Lung microvascular endothelial cell (primary cell): ENCODE data around the gene EHD2. TPM values are rescaled to one million over a fixed set of nuclear protein-coding genes. Genes with fewer than 3 reads are reported as not detected.
"Not testable (repeated sequence)": the region's sequence is repeated elsewhere in the genome, so short reads cannot be mapped to it uniquely, and the experiment has no call there.

ENCODE experiments used
- DNase-seq, 2 donors: peaks; one replicate each; pipeline versions ENCODE4 v3.0.0 to v3.0.0-alpha.2; 2010; ENCODE audit warnings: low read depth in 2 of 2
- total RNA-seq: library from RNA; depleted of rRNA; stranded (reverse); fragments of >200 nt; gene quantifications from 2 replicates; pipeline ENCODE4 v1.2.1, GENCODE V29; 2014

The EHD2 gene
- total RNA-seq, 1 donor from 2014 or later = 90.7 TPM

DNA sequence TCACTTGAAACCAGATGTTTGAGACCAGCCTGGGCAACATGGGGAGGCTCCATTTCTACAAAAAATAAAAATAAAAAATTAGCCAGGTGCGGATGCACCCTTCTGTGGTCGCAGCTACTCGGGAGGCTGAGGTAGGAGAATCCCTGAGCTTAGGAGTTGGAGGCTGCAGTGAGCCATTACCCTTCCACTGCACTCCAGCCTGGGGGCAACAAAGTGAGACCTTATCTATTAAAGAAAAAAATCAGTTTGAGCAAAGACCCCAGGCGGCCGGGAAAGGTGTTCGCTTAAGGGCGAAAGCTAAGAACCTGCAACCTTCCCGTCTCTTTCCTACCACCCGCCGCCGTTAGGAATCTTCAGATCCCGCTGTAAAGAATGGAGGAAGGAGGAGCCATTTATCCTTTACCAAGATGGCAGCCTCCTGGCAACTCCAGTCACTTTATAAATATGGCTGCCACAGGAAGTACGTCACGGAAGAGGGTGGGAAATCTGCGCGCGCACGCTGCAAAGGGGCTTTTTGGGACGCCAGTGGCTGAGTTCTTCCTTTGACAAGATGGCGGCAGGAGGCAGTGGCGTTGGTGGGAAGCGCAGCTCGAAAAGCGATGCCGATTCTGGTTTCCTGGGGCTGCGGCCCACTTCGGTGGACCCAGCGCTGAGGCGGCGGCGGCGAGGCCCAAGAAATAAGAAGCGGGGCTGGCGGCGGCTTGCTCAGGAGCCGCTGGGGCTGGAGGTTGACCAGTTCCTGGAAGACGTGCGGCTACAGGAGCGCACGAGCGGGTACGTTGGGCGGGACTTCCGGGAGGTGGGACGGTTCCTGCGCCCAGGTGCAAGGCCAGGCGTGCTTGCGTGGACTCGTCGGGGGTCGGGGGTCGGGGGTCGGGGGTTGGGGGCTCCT, 32.0 kb downstream of the EHD2 start, which contains the start of gene NOP53:
TSS of gene NOP53 (plus strand) at position 537 of the 892 bp plus-strand sequence. CDS start at position 551, 14 bp downstream.
- peak; percentile 98 for DNase-seq

DNA sequence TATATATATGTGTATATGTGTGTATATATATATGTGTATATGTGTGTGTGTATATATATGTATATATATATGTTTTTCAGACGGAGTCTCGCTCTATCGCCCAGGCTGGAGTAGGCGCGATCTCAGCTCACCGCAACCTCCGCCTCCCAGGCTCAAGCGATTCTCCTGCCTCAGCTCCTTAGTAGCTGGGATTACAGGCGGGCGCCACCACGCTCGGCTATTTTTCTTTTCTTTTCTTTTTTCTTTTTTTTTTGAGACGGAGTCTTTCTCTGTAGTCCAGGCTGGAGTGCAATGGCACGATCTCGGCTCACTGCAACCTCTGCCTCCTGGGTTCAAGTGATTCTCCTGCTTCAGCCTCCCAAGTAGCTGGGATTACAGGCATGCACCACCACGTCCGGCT, 32.9 kb downstream of the EHD2 start:
- DNase-seq = not testable (repeated sequence)

DNA sequence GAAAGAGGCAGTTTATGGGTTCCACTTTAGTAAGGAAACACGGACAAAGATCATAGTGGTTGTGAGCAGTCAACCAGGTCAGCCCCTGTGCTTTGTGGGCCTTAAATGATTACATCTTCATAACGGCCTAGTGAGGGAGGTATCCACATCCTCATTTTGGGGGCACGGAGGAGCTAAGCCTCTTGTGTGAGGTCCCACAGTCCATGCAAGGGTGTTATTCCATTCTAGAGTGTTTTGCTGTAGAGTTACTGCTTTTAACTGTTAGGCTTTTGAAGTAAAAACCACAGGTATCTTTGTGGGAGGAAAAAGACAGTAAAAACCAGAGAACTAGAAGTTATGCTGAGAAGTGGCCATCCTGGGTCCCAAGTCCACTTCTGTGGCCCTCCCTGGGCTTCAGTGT, 36.1 kb downstream of the EHD2 start:
- DNase-seq = no peak

DNA sequence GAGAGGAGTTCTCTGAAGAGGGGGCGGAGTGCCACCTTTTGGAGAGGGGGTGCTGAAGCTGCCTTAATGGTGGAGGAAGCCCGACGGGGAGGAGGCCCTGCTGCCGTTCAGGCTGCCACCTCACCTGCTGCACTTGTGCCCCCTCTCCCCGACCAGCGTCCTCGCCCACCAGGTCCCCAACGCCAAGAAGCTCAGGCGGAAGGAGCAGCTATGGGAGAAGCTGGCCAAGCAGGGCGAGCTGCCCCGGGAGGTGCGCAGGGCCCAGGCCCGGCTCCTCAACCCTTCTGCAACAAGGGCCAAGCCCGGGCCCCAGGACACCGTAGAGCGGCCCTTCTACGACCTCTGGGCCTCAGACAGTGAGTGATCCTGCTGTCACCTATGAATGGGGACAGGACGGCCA, 37.5 kb downstream of the EHD2 start:
- DNase-seq = no peak

DNA sequence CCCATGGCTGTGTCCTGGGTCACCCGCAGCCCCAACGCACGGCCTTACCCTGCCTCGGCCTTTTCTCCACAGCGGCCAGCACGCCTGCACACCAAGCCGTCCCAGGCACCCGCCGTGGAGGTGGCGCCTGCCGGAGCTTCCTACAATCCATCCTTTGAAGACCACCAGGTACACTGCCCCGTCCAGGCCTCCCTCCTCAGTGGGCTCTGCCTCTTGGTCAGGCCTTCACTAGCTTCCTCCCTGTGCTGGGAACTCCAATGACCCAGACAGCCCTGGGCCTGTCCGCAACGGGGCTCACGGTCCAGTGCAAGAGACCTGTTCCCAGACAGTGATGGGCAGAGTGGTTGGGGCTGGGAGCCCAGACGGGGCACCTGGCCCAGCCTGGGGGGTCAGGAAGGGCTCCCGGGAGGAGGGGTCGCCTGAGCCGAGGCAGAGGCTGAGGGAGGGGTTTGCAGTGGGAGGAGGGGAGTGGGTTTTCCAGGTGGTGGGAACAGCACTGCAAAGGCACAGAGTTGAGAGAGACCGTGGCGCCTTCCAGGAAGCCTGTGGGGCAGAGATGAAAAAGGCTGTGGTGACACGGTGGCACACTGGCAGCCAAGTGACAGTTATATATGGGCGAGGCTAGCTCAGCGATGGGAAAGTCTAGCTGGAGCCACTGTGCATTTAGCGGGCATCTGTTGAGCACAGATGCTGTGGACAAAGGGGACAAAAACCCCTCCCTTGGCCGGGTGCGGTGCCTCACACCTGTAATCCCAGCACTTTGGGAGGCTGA, 39.4 kb downstream of the EHD2 start:
- DNase-seq = no peak

DNA sequence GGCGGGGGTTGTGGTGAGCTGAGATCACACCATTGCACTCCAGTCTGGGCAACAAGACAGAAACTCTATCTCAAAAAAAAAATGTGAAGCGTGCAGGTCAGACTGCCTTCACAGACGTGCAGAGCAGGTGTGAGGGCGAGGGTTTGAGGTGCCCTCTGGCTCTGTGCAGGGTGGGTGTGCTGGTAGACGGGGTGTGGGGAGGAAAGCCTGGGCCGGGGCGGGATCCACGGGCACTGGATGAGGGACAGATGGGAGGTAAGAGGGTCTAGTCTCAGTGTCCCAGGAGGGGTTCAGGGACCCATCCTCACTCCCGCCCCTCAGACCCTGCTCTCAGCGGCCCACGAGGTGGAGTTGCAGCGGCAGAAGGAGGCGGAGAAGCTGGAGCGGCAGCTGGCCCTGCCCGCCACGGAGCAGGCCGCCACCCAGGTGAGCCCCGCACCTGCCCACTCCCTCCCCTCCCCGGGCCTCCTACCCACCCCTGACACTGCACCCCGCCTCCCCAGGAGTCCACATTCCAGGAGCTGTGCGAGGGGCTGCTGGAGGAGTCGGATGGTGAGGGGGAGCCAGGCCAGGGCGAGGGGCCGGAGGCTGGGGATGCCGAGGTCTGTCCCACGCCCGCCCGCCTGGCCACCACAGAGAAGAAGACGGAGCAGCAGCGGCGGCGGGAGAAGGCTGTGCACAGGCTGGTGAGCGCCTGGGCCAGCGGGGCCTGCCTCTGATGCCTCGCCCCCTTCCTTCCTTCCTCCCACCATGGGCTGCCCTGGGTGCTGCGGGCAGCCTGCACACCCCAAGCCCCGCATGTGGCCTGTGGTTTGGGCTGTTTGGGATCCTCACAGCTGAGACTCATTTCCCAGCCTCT, 41.2 kb downstream of the EHD2 start:
- DNase-seq = no peak

DNA sequence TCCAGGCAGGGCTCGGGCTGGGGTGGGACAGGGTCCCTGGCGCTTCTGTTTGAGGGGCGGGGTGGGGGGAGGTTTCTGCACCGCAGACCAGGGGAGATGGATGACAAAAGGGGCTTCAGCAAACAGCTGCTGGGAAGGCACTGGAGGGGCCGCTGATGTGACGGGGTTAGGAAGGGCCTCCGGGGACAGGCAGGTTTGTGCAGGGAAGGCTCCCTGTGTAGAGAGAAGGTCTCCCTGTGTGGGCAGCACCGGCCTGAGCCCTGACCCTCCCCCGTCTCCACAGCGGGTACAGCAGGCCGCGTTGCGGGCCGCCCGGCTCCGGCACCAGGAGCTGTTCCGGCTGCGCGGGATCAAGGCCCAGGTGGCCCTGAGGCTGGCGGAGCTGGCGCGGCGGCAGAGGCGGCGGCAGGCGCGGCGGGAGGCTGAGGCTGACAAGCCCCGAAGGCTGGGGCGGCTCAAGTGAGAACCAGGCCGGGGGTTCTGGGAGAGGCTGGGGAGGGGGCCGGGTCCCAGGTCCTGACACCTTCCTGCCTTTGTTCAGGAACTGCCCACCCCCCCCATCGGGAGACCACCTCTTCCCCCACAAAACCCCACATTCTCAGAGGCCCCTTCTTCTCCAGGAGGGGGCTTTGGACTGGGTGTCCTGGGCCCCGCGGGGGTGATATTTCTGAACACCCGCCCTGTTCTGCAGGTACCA, 42.0 kb downstream of the EHD2 start:
- no peak for DNase-seq

DNA sequence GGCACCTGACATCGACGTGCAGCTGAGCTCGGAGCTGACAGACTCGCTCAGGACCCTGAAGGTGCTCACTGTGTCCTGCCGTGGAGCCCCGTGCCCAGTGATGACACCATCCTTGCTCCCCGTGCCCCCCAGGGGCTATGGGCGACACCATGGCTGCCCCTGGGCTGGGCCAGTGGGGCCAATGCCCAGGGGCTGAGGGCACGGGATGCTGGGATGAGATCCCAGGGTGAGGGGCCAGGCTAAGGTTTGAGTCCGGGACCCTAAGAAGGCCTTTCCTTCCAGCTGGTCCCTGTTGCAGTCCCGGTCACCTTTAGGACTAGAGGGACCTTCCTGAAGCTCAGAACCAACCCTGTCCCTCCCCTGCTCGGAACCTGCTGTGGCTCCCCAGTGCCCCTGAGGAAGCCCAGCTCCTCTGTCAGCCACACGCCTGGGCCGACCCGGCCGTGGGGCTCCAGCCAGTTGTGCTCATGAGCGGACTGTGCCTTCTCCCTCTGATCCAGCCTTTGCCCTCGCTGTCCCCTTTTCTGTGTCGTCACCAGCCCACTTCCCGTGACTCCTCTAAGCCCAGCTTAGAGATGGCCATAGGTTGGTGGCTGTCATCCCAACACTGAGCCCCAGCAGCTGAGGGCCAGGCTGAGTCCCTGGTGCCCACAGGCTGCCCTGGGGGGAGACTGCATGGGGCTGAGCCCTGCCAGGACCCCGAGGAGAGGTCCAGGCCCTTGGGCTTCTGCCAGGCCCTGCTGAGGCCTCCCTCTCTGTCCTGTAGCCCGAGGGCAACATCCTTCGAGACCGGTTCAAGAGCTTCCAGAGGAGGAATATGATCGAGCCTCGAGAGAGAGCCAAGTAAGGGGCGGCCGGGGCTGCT, 42.8 kb downstream of the EHD2 start:
- DNase-seq = no peak

DNA sequence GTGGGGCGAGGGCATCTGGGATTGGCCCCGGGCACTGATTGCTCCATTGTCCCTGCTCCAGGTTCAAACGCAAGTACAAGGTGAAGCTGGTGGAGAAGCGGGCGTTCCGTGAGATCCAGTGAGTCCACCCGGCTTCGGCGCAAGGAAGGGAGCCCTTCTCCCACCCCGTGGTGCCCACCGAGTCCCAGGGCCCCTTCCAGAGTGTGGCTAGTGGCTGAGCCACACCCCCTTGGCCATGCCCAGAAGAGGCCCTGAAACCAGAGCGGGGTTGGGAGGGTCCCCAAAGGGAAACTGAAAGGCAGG, 43.4 kb downstream of the EHD2 start:
- no peak for DNase-seq

DNA sequence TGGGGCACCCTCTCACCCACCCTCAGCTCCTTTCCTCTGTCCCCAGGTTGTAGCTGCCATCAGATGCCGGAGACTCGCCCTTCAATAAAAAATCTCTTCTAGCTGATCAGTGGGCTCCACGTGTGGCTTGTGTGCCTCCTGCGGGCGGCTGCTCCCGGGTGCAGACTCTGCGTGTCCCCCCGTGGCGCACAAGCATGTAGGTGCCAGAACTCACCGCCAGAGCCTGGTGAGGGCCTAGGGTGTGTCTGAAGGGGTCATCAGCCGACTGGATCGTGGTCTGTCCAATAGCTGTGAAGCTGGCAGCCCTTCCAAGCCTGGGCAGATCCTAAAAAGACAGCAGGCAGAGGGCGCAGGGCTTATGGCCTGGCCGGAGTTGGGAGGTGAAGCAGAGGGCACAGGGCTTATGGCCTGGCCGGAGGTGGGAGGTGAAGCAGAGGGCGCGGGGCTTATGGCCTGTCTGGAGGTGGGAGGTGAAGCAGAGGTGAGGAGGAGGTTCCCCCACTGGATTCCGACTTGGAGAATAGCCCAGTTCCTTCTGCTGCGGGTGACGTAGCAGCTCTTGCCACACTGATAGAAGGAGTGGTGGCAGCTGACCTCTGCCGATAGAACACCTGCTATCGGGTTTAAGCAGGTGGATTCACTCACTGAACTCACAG, 43.9 kb downstream of the EHD2 start:
- no peak for DNase-seq

DNA sequence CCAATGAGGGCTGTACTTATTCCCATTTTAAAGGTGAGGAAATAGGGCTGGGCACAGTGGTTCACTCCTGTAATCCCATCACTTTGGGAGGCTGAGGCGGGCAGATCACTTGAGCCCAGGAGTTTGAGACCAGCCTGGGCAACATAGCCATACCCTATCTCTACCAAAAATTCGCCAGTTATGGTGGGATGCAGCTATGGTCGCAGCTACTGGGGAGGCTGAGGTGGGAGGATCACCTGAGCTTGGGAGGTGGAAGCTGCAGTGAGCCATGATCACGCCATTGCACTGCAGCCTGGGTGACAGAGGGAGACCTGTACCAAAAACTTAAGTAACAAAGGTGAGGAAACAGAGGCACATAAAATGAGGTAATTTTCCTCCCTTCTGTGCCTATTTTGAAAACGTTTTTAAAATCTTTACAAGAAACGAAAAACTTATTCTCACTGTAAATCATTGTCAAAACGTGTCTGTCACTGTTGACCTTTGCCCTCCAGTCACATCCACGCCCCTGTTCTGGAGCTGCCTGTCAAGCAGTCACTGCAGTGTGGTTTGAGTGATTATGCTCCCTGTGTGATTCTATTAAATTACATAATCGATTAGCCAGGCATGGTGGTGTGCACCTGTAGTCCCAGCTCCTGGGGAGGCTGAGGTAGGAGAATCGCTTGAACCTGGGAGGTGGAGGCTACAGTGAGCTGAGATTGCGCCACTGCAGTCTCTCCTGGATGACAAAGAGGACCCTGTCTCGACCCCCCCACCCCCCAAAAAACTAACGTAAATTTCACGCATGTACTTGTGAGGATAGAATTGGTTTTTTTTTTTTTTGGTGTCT, 44.6 kb downstream of the EHD2 start:
- no peak for DNase-seq

DNA sequence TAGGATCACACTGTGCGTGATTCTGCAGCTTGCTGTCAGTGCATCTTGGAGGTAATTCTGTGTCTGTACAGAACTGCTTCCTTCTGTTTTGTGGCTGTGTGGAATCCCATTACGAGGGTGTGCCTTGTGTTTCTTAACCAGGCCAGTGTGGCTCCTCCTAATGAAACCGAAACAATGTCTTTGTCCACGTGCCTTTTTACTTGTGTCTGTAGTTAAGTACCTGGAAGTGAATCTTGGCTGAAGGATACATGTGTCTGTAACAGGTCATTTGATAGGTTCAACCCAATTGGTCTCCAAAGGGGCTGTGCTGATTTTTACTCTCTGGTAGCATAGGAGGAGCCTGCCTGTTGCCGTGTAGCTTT, 45.2 kb downstream of the EHD2 start:
- DNase-seq = no peak

DNA sequence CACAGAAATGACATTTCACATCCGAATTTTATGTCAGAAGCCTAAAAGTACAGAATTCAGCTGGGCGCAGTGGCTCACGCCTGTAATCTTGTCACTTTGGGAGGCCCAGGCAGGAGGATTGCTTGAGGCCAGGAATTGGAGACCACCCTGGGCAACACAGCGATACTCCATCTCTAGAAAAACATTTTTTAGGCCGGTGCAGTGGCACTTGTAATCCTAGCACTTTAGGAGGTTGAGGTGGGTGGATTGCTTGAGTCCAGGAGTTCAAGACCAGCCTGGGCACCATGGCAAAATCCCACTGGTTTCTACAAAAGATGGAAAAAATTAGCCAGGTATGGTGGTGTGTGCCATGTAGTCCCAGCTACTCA, 47.4 kb downstream of the EHD2 start:
- no peak for DNase-seq

DNA sequence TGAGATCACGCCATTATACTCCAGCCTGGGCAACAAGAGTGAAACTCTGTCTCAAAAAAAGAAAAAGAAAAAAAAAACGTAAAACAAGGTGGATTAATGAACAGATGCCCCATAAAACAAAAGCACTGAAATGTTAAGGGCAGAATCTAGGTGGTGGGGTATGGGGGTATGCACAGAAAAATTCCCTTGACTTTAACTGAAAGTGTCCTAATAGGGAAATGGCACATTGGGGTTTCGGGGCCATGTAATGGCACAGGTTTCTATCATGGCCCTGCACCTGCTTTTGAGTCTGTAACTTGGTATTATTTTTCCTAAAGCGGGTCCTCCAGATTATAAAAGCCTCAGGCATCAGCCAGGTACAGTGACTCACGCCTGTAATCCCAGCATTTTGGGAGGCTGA, 48.3 kb downstream of the EHD2 start:
- no peak for DNase-seq

DNA sequence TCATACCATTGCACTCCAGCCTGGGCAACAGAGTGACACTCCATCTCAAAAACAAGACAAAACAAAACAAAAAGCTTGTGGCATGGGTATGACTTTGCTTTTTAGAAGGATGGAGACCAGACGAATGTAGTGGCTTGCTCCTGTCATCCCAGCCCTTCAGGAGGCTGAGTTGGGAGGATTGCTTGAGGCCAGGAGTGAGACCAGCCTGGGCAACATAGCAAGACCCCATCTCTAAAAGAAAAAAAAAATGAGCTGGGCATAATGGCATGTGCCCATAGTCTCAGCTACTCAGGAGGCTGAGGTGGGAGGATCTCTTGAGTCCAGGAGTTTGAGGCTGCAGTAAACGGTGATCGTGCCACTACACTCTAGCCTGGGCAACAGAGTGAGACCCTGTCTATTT, 48.9 kb downstream of the EHD2 start:
- DNase-seq = no peak

DNA sequence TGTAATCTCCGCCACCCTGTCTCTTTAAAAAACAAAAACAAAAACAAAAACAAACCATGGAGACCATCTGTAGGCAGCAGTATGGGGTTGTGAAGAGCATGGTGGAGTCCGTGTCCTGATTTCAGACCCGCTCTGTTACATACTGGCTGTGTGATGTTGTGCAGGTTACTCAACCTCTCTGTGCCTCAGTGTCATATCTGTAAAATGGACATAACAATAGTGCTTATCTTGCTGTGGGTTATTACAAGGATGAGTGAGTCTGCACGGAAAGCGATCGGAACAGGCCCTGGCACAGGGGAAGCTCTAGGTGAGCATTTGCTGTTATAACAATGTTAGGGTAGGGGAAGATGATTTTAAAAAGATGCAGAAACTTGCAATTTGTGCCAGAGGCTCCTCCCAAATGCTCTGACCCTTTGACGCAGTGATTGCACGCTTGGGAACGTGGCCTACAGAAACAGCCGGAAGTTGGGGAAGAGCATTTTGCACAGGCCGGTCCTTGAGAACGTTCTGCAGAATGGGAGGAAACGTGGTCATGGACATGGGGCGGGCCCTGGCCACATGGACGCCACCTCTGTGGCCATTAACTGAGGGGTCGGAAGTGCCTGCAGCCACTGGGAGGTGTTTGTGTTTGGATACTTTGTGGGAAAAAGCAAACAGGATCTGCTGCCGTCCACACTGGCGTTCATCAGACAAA, 49.5 kb downstream of the EHD2 start:
- peak; percentile 76 to 83 for DNase-seq

DNA sequence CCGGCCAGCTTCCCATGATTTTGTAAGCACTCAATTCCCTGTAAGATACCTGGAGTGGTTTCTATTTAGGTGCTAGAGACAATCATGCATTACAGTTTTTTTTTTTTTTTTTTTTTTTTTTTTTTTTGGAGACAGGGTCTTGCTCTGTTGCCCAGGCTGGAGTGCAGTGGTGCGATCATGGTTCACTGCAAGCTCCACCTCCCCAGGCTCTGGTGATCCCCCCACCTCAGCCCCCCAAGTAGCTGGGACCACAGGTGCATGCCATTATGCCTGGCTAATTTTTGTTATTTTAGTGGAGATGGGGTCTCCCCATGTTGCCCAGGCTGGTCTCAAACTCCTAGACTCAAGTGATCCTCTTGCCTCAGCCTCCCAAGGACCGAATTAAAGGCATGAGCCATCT, 51.5 kb downstream of the EHD2 start:
- DNase-seq = not testable (repeated sequence)
